MM.1S (cell line): ENCODE data around the gene TTC22.

ENCODE experiments used
- CTCF ChIP-seq: fragments of 300-600 bp; sonication (generic); IDR thresholded peaks from 2 replicates; pipeline ENCODE4 v1.5.1; 2016; ENCODE audit warnings: antibody characterized with exemption, low read length, mixed read lengths
- EZH2 ChIP-seq: fragments of 300-600 bp; sonication (generic); optimal IDR thresholded peaks from 2 replicates; pipeline ENCODE3; 2017; ENCODE audit warnings: low read depth, mild to moderate bottlenecking, antibody characterized with exemption, low read length, mixed read lengths

GRCh38 chr1:54837002-54837853 is 36.1 kb upstream of the TTC22 start:
- TF ChIP-seq CTCF (no peak), EZH2 (no peak)
